ENCODE data around the gene SRGN. TPM values are rescaled to one million over a fixed set of nuclear protein-coding genes. Genes with fewer than 3 reads are reported as not detected.

SRGN gene
- total RNA-seq, 2 experiments from 2014 or later: 279 to 292 TPM

DNA sequence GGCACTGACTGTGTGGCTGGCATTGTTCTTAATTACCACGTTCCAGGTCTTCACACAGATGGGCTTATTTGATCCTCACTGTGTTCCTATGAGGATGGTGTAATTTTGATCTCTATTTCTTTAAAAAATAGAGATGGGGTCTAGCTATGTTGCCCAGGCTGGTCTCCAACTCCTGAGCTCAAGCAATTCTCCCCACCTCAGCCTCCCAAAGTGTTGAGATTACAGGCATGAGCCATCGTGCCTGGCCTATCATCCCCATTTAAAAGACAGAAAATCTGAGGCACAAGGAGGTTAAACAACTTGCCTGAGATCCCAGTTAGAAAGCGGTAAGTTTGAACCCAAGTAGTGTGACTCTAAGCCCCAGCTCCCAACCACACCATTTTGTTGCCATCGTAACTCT is 17.0 kb upstream of the SRGN start:
- ATAC-seq (no peak), DNase-seq (no peak)
- Mint-ChIP-seq H3K4me1 (ENCODE audit: low read depth) (peaks cover 24% of the 10 kb centered on the region), H3K36me3 (ENCODE audit: low read depth) (no peaks in the 10 kb centered on the region), H3K9me3 (peaks cover 3% of the 10 kb centered on the region), H3K4me3 (no peak overlapping the region), H3K27me3 (no peaks in the 10 kb centered on the region), H3K27ac (no peak overlapping the region)
- CTCF ChIA-PET: no interaction called here
- intact Hi-C loops (cut with micrococcal nuclease): no loop called here
- TF ChIP-seq, protein P1, sequence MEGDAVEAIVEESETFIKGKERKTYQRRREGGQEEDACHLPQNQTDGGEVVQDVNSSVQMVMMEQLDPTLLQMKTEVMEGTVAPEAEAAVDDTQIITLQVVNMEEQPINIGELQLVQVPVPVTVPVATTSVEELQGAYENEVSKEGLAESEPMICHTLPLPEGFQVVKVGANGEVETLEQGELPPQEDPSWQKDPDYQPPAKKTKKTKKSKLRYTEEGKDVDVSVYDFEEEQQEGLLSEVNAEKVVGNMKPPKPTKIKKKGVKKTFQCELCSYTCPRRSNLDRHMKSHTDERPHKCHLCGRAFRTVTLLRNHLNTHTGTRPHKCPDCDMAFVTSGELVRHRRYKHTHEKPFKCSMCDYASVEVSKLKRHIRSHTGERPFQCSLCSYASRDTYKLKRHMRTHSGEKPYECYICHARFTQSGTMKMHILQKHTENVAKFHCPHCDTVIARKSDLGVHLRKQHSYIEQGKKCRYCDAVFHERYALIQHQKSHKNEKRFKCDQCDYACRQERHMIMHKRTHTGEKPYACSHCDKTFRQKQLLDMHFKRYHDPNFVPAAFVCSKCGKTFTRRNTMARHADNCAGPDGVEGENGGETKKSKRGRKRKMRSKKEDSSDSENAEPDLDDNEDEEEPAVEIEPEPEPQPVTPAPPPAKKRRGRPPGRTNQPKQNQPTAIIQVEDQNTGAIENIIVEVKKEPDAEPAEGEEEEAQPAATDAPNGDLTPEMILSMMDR (IDR thresholded peaks at IDR 0.05): no peak
- POLR2A ChIA-PET: no interaction called here

DNA sequence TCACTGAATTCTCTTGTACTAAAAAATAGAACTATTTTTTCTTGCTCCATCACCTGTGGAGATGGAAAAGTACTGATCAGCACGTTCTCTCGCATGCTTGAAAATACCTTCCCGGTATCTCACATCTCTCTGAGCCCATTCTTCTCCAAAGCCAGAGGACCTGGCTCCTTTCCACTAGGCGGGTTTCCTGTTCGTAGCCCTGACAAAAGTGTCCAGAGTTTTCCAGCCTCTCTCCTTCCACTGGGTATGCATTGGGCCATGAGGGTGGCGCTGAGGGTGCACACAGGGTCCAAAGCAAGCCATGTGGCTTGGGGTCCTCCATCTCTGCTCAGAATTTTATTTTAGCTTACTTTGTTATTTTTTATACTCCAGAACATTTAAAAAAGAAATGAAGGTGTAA is 16.3 kb upstream of the SRGN start:
- POLR2A ChIA-PET: no interaction called here
- H3K36me3 Mint-ChIP-seq (ENCODE audit: low read depth): no peaks in the 10 kb centered on the region
- DNase-seq (no peak), ATAC-seq (no peak)
- H3K27me3 Mint-ChIP-seq: no peaks in the 10 kb centered on the region
- H3K4me1 Mint-ChIP-seq (ENCODE audit: low read depth): peaks cover 18% of the 10 kb centered on the region
- intact Hi-C loops (cut with micrococcal nuclease): no loop called here
- no peak overlapping the region for H3K27ac Mint-ChIP-seq
- TF ChIP-seq, protein P1 (IDR thresholded peaks at IDR 0.05): no peak
- no peak overlapping the region for H3K4me3 Mint-ChIP-seq
- CTCF ChIA-PET: no interaction called here
- no peaks in the 10 kb centered on the region for H3K9me3 Mint-ChIP-seq

DNA sequence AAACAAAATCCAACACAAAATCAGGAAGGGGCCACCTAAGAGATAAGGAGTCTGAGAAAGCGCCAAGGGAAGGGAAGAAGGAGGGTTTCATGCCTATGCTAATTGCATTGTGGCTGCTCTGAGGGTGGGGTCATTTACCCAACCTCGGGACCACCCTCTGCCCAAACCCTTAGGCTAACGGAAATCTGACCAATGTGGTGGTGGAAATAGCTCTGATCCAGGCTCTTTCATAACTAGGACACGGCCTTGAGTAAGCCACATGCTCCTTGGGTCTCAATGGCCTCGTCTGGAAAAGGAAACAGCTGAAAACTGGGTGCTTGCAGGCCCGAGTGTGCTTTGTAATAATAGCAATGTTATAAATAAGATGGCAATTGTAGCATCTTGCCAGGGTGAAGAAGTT is 14.9 kb upstream of the SRGN start:
- Mint-ChIP-seq H3K27ac (no peak overlapping the region), H3K36me3 (ENCODE audit: low read depth) (no peaks in the 10 kb centered on the region), H3K4me3 (no peak overlapping the region), H3K4me1 (ENCODE audit: low read depth) (peaks cover 12% of the 10 kb centered on the region), H3K27me3 (no peaks in the 10 kb centered on the region), H3K9me3 (no peaks in the 10 kb centered on the region)
- no peak for DNase-seq
- ATAC-seq: no peak
- POLR2A ChIA-PET: interaction anchor here (0.6 to 3.2 kb wide), 4 partner anchors 10 to 42 kb away, joined by 4 to 15 read pairs (median 6); partner anchors contain the start of gene SRGN
- intact Hi-C loops (cut with micrococcal nuclease): no loop called here
- TF ChIP-seq, protein P1 (IDR thresholded peaks at IDR 0.05): no peak
- CTCF ChIA-PET: interaction anchor here (0.7 to 1.2 kb wide), 2 partner anchors 8 to 68 kb away, joined by 3 to 4 read pairs; no protein-coding TSS in a partner anchor

DNA sequence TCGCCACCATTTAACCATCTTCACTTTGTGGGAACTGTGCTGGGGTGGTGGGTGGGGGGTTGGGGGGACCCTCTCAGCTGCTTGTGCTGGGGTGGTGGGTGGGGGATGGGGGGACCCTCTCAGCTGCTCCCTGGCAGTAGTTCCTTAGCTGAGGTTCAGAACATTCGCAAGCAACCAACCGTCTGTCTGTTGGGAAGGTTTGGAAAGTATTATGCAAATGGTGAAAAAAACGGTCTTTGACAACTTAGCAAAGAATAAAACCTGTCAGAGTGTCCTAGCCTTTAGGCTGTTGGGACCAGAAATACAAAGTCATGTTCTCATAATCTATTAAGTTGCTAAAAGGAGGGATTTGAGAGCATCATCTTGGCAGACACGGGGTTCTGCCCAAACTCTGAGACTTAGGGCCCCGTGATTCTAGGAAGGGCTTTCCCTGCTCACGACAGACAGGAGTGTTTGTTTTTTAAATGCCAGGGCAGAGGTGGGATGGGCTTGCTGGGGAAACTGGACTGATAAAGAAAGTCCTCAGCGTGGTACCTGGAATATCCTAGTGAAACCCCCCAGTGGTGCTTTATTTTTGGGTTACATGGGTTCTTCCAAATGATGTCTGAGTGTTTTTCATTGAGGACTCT is 14.1 kb upstream of the SRGN start:
- Mint-ChIP-seq H3K9me3 (no peaks in the 10 kb centered on the region), H3K27me3 (no peaks in the 10 kb centered on the region), H3K27ac (no peak overlapping the region), H3K4me3 (no peak overlapping the region), H3K36me3 (ENCODE audit: low read depth) (no peaks in the 10 kb centered on the region), H3K4me1 (ENCODE audit: low read depth) (peaks cover 12% of the 10 kb centered on the region)
- ATAC-seq (no peak), DNase-seq (no peak)
- POLR2A ChIA-PET: interaction anchor here (1.0 to 3.2 kb wide), 2 partner anchors 15 kb away, joined by 3 to 15 read pairs; partner anchors contain the start of gene SRGN
- CTCF ChIA-PET: interaction anchor here (1.2 kb wide), 1 partner anchor 9 kb away, joined by 4 read pairs; no protein-coding TSS in a partner anchor
- intact Hi-C loops (cut with micrococcal nuclease): no loop called here
- TF ChIP-seq, protein P1 (IDR thresholded peaks at IDR 0.05): no peak

DNA sequence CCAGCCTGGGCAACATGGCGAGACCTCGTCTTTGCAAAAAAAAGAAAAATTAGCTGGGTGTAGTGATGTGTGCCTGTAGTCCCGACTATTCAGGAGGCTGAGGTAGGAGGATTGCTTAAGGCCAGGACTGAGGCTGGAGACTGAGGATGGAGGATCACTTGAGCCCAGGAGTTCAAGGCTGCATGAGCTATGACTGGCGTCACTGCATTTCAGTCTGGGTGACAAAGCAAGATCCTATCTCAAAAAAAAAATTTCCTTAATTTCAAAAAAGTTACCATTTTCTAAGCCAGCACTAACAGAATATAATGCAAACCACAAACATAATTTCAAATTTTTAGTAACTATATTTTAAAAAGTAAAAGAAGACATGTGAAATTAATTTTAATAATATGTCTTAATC is 13.4 kb upstream of the SRGN start:
- TF ChIP-seq, protein P1 (IDR thresholded peaks at IDR 0.05): no peak
- ChIA-PET CTCF (no interaction called here), POLR2A (interaction anchor here (1.0 to 3.2 kb wide), 2 partner anchors 14 to 15 kb away, joined by 3 to 15 read pairs; partner anchors contain the start of gene SRGN)
- intact Hi-C loops (cut with micrococcal nuclease): no loop called here
- H3K9me3 Mint-ChIP-seq: no peaks in the 10 kb centered on the region
- H3K27ac Mint-ChIP-seq: no peak overlapping the region
- no peaks in the 10 kb centered on the region for H3K27me3 Mint-ChIP-seq
- no peak for ATAC-seq
- no peaks in the 10 kb centered on the region for H3K36me3 Mint-ChIP-seq (ENCODE audit: low read depth)
- peaks cover 12% of the 10 kb centered on the region for H3K4me1 Mint-ChIP-seq (ENCODE audit: low read depth)
- DNase-seq: no peak
- H3K4me3 Mint-ChIP-seq: no peak overlapping the region
